ENCODE measurements around the gene STAT1.

DNA sequence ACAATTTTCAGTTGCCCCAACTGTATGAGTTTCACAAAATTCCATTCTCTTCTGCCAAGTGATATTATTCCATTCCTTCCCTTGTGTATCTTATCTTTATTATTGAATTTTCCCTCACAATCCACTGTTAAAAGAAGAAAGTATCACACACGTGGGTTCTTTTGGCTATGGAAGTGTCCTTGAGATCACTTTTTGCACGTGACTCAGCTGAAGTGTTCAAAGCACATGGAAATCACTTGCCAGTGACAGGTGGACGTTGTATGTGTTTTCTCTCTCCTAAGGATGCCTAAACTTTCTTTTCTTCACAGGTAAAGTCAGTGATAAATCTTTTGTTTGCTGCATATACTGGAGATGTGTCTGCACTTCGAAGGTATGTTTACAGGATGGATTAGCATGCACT lies 60.7 kb downstream of the STAT1 start:
- TF ChIP-seq, protein P1, sequence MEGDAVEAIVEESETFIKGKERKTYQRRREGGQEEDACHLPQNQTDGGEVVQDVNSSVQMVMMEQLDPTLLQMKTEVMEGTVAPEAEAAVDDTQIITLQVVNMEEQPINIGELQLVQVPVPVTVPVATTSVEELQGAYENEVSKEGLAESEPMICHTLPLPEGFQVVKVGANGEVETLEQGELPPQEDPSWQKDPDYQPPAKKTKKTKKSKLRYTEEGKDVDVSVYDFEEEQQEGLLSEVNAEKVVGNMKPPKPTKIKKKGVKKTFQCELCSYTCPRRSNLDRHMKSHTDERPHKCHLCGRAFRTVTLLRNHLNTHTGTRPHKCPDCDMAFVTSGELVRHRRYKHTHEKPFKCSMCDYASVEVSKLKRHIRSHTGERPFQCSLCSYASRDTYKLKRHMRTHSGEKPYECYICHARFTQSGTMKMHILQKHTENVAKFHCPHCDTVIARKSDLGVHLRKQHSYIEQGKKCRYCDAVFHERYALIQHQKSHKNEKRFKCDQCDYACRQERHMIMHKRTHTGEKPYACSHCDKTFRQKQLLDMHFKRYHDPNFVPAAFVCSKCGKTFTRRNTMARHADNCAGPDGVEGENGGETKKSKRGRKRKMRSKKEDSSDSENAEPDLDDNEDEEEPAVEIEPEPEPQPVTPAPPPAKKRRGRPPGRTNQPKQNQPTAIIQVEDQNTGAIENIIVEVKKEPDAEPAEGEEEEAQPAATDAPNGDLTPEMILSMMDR (IDR thresholded peaks at IDR 0.05; ENCODE audit: low read depth, low read length): no peak
- no peak for TF ChIP-seq EZH2phosphoT487 (IDR thresholded peaks at IDR 0.05; ENCODE audit: low read depth)
